NB4 (cell line): ENCODE measurements around the gene KDM4C.

ENCODE experiments used
- POLR2A ChIP-seq: IDR thresholded peaks from 2 replicates; pipeline ENCODE4 v1.6.1; 2011; ENCODE audit warnings: mild to moderate bottlenecking; ENCODE audit not compliant: insufficient read length; ENCODE audit errors: extremely low read depth
- TF ChIP-seq, protein P1 (sequence below): IDR thresholded peaks from one replicate; pipeline ENCODE4 v1.5.1; 2012; ENCODE audit warnings: low read depth, low read length

DNA sequence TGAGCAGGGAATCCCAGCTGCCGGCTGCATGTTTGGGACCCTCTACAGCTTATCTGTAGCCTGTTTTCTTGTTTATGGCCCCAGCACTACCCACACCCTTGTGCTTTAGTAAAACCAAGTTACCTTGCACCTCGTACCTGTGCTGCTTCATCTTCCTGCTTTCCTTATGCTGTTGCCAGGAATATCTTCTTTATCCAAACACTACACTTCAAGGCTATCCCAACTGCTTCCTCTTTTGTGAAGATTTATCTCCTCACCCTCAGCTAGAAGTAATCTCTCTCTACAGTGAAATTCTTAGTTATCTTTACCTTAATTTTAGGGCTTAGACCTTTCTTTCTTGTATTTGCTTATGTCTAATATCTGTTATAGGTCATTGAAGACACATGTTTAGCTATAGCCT lies 171.1 kb downstream of the KDM4C start:
- no peak for TF ChIP-seq POLR2A
- TF ChIP-seq, protein P1, sequence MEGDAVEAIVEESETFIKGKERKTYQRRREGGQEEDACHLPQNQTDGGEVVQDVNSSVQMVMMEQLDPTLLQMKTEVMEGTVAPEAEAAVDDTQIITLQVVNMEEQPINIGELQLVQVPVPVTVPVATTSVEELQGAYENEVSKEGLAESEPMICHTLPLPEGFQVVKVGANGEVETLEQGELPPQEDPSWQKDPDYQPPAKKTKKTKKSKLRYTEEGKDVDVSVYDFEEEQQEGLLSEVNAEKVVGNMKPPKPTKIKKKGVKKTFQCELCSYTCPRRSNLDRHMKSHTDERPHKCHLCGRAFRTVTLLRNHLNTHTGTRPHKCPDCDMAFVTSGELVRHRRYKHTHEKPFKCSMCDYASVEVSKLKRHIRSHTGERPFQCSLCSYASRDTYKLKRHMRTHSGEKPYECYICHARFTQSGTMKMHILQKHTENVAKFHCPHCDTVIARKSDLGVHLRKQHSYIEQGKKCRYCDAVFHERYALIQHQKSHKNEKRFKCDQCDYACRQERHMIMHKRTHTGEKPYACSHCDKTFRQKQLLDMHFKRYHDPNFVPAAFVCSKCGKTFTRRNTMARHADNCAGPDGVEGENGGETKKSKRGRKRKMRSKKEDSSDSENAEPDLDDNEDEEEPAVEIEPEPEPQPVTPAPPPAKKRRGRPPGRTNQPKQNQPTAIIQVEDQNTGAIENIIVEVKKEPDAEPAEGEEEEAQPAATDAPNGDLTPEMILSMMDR: no peak
